ENCODE measurements around the gene PRR7.

- TF ChIP-seq CHD2 (IDR thresholded peaks at IDR 0.05; ENCODE audit: low read depth, low read length), result no peak
- TF ChIP-seq, protein P1, sequence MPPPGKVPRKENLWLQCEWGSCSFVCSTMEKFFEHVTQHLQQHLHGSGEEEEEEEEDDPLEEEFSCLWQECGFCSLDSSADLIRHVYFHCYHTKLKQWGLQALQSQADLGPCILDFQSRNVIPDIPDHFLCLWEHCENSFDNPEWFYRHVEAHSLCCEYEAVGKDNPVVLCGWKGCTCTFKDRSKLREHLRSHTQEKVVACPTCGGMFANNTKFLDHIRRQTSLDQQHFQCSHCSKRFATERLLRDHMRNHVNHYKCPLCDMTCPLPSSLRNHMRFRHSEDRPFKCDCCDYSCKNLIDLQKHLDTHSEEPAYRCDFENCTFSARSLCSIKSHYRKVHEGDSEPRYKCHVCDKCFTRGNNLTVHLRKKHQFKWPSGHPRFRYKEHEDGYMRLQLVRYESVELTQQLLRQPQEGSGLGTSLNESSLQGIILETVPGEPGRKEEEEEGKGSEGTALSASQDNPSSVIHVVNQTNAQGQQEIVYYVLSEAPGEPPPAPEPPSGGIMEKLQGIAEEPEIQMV (CRISPR knock-in tag; IDR thresholded peaks at IDR 0.05; ENCODE audit: low read depth), result no peak
- TF ChIP-seq ZNF558 (CRISPR knock-in tag; IDR thresholded peaks at IDR 0.05; ENCODE audit: borderline replicate concordance), result no peak
- no peak for TF ChIP-seq ZNF274 (CRISPR knock-in tag; IDR thresholded peaks at IDR 0.05)
- no peak for TF ChIP-seq MEF2D (CRISPR knock-in tag; IDR thresholded peaks at IDR 0.05)
- no peak for TF ChIP-seq PRDM10 (CRISPR knock-in tag; IDR thresholded peaks at IDR 0.05; ENCODE audit: low read depth)
- TF ChIP-seq SRF (IDR thresholded peaks at IDR 0.05; ENCODE audit: low read depth, low read length), result no peak
Measured at GRCh38 chr5:177423671-177424070, 22.9 kb upstream of the PRR7 start.

Data from HepG2 (cell line).